Measurements from ENCODE around the gene CCER1. TPM values are rescaled to one million over a fixed set of nuclear protein-coding genes. Genes with fewer than 3 reads are reported as not detected.

The CCER1 gene
- total RNA-seq, 1 donor from 2014 or later = not detected

GRCh38 chr12:90905691-90906370 lies 49.1 kb downstream of the CCER1 start:
- Histone ChIP-seq H3K27ac (ENCODE audit: low read depth, low read length) (no peak overlapping the region), H3K4me2 (ENCODE audit: low read length) (peak overlapping the region; percentile 5), H3K36me3 (ENCODE audit: insufficient read depth, low read length) (no peaks in the 10 kb centered on the region), H3K27me3 (ENCODE audit: insufficient read depth, low read length) (no peaks in the 10 kb centered on the region), H3K4me1 (ENCODE audit: insufficient read depth, low read length) (peaks cover 4% of the 10 kb centered on the region), H4K20me1 (ENCODE audit: insufficient read depth, low read length) (no peaks in the 10 kb centered on the region), H3K9ac (ENCODE audit: low read length) (no peak overlapping the region), H3K4me3 (ENCODE audit: insufficient read depth, low read depth, low read length) (no peak overlapping the region), H2AFZ (ENCODE audit: low read depth, low read length) (no peak overlapping the region), H3K9me3 (ENCODE audit: insufficient read depth, low read depth, low read length) (no peaks in the 10 kb centered on the region), H3K79me2 (ENCODE audit: insufficient read depth, low read length) (no peaks in the 10 kb centered on the region)
- no peak for TF ChIP-seq EZH2 (IDR thresholded peaks at IDR 0.05; ENCODE audit: insufficient read depth, low read length)
- TF ChIP-seq, protein P1, sequence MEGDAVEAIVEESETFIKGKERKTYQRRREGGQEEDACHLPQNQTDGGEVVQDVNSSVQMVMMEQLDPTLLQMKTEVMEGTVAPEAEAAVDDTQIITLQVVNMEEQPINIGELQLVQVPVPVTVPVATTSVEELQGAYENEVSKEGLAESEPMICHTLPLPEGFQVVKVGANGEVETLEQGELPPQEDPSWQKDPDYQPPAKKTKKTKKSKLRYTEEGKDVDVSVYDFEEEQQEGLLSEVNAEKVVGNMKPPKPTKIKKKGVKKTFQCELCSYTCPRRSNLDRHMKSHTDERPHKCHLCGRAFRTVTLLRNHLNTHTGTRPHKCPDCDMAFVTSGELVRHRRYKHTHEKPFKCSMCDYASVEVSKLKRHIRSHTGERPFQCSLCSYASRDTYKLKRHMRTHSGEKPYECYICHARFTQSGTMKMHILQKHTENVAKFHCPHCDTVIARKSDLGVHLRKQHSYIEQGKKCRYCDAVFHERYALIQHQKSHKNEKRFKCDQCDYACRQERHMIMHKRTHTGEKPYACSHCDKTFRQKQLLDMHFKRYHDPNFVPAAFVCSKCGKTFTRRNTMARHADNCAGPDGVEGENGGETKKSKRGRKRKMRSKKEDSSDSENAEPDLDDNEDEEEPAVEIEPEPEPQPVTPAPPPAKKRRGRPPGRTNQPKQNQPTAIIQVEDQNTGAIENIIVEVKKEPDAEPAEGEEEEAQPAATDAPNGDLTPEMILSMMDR (IDR thresholded peaks at IDR 0.05; ENCODE audit: insufficient read depth, low read depth, low read length) = no peak
- peaks cover 9% of the 10 kb centered on the region for H3K4me1 Mint-ChIP-seq (ENCODE audit: low read depth, unreplicated experiment)
- H3K27ac Mint-ChIP-seq (ENCODE audit: unreplicated experiment) = no peak overlapping the region
- no peaks in the 10 kb centered on the region for H3K27me3 Mint-ChIP-seq (ENCODE audit: low read depth, unreplicated experiment)
- DNase-seq (ENCODE audit: low read depth) (peak; percentile 47), FAIRE-seq (peak; percentile 58)
- H3K4me3 Mint-ChIP-seq (ENCODE audit: unreplicated experiment) = no peak overlapping the region
- peaks cover 1% of the 10 kb centered on the region for H3K9me3 Mint-ChIP-seq (ENCODE audit: unreplicated experiment)
- no peaks in the 10 kb centered on the region for H3K36me3 Mint-ChIP-seq (ENCODE audit: low read depth, unreplicated experiment)

GRCh38 chr12:90902596-90902995 lies 52.4 kb downstream of the CCER1 start:
- Histone ChIP-seq H3K9me3 (ENCODE audit: insufficient read depth, low read depth, low read length) (no peaks in the 10 kb centered on the region), H3K4me2 (ENCODE audit: low read length) (no peak overlapping the region), H4K20me1 (ENCODE audit: insufficient read depth, low read length) (no peaks in the 10 kb centered on the region), H3K36me3 (ENCODE audit: insufficient read depth, low read length) (no peaks in the 10 kb centered on the region), H3K4me3 (ENCODE audit: insufficient read depth, low read depth, low read length) (no peak overlapping the region), H3K27me3 (ENCODE audit: insufficient read depth, low read length) (no peaks in the 10 kb centered on the region), H3K27ac (ENCODE audit: low read depth, low read length) (no peak overlapping the region), H2AFZ (ENCODE audit: low read depth, low read length) (no peak overlapping the region), H3K79me2 (ENCODE audit: insufficient read depth, low read length) (no peaks in the 10 kb centered on the region), H3K4me1 (ENCODE audit: insufficient read depth, low read length) (no peaks in the 10 kb centered on the region), H3K9ac (ENCODE audit: low read length) (no peak overlapping the region)
- Mint-ChIP-seq H3K27ac (ENCODE audit: unreplicated experiment) (no peak overlapping the region), H3K4me3 (ENCODE audit: unreplicated experiment) (no peak overlapping the region), H3K36me3 (ENCODE audit: low read depth, unreplicated experiment) (no peaks in the 10 kb centered on the region), H3K4me1 (ENCODE audit: low read depth, unreplicated experiment) (peaks cover 21% of the 10 kb centered on the region), H3K9me3 (ENCODE audit: unreplicated experiment) (peaks cover 1% of the 10 kb centered on the region), H3K27me3 (ENCODE audit: low read depth, unreplicated experiment) (no peaks in the 10 kb centered on the region)
- FAIRE-seq (no peak), DNase-seq (ENCODE audit: low read depth) (no peak)
- no peak for TF ChIP-seq EZH2 (IDR thresholded peaks at IDR 0.05; ENCODE audit: insufficient read depth, low read length)
- TF ChIP-seq, protein P1 (IDR thresholded peaks at IDR 0.05; ENCODE audit: insufficient read depth, low read depth, low read length) = no peak

Other genes with a start within 250 kb of the CCER1 start
- 0.26 and 0.39 TPM in 2 replicates for gene EPYC, start 49.8 kb upstream of the CCER1 start, total RNA-seq
- gene KERA, start 102.8 kb upstream of the CCER1 start, total RNA-seq = not detected in 2 replicates
- 76.4 and 128 TPM in 2 replicates for gene LUM, start 156.3 kb upstream of the CCER1 start, total RNA-seq
- 0.57 and 0.87 TPM in 2 replicates for gene DCN, start 227.6 kb upstream of the CCER1 start, total RNA-seq

All from astrocyte (in vitro differentiated cells and primary cell).